ENCODE data around the gene PSMC3IP.
"Not testable (repeated sequence)": the region's sequence is repeated elsewhere in the genome, so short reads cannot be mapped to it uniquely, and the experiment has no call there.

The PSMC3IP gene, protein sequence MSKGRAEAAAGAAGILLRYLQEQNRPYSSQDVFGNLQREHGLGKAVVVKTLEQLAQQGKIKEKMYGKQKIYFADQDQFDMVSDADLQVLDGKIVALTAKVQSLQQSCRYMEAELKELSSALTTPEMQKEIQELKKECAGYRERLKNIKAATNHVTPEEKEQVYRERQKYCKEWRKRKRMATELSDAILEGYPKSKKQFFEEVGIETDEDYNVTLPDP

DNA sequence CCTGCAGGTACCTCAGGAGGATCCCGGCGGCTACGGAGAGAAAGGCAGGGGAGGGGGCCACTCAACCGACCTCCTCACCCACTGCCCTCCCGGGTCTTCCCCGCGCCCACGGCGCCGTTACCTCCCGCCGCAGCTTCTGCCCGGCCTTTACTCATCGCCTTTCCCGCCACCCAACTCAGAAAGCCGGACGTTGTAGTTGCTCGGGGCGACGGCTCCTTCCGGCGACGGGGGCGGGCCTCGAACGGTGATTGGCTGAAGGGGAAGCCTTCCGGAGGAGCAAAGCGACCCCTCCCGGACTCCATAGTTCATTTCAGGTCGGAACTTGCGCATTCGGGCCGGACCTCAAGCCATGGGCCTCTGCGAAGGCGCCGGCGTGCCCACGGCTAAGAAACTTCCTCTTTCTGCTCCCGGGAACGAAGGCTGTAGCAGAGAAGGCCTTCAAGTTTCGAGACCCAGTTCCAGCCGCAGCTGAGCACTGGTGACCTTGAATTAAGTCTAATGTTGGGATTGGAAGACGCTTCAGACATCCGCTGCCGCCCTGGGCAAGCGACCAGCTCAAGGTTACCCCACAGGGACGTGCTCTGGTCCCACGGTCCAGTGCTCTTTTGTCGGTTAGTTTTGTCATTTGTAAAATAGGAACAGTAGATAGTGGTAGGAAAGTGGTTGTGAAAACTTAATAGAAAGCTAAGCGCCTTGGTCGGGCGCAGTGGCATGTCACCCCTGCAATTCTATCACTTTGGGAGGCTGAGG lies at the start of gene PSMC3IP:
Gene PSMC3IP (minus strand): TSS at position 198 of the 750 bp plus-strand sequence. CDS start 43 bp downstream, at position 155.
- DNase-seq = peak; percentile 93

DNA sequence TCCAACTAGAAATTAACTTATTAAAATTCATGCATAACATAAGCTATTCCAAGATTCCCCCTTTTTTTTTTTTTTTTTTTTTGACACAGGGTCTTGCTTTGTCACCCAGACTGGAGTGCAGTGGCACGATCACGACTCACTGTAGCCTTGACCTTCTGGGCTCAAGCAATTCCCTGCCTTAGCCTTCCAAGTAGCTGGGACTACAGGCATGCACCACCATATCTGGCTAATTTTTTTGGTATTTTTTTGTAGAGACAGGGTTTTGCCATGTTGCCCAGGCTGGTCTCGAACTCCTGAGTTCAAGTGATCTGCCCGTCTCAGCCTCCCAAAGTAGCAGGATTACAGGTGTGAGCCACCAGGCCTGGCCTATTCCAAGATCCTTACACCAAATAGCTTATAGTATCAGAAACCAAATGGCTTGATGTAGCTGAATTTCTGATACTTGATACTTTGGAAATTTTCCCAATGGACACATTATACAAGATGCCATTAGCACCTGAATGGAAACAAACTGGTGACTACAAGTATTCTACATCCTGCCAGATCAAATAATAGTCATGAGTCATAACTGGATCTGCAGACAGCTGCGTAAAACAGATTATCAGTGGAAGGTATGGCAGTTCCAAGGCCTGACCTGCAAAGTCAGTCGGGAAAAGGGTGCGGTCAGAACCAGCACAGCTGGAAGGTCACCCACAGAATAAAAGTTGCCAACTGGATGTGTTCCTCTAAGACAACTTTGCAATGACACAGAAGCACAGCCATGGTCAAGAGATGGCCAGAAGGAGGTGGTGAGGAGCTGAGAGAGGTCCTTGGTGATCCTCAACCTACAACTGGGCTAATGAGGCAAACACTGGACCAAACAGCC lies 46.4 kb upstream of the PSMC3IP start:
- peak; percentile 31 for DNase-seq

DNA sequence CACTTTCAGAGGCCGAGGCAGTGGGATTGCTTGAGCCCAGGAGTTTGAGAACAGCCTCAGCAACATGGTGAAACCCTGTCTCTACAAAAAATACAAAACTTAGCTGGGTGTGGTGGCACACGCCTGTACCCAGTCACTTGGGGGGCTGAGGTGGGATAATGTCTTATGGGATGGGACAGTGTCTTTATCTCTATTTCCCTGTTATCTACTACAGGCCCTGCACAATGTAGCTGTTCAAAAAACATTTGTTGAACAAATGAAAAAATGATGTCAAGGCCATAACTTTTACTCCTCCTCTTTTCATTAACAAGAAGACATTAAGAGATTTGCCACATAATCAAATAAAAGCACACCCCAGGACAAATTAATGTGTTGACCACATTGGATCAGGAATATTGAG lies 45.7 kb upstream of the PSMC3IP start:
- DNase-seq = no peak

DNA sequence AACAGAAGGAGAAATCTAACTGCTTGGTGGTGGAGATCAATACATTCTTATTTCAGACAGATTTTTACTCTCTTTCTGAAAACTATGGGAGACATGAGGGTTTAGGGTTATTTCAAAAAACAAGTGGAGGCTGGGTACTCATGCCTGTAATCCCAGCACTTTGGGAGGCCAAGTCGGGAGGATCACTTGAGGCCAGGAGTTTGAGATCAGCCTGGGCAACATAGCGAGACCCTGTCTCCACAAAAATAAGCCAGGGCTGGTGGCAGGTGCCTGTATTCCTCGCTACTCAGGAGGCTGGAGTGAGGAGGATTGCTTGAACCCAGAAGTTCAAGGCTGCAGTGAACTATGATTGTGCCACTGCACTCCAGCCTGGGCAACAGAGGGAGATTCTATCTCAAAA lies 44.5 kb upstream of the PSMC3IP start:
- DNase-seq = not testable (repeated sequence)

DNA sequence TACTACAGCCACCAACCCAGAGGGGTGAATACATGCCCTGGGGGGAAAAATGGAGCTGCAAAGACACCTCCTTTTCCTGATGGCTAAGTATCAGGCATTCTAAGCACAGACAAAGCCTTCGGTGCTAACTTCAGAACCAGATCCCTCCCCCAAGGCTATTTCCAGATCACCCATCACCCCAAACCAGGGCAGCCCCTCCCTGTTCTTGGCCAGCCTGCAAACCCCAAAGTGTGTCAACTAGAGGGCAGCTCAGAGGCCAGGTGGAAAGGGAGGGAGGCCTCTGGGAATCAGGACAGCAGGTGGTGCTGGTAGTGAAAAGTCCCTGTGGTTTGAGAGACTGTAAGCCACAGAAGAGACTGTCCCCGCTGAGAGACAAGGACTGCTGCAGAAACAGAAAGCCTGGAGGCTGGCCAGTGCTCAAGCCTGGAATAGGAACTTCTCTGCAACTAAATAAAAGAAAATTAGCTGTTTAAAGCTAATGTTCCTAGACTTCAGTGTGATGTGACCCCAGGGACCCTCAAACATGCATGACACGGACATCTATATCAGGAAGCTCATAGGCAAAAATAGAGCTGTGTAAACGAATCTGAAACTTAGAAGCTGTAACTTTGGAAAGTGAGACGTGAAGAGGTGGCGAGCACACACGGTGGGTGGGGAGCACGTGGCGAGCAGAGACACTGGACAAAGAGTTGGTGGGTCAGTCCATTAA lies 41.1 kb upstream of the PSMC3IP start:
- DNase-seq = peak; percentile 33

DNA sequence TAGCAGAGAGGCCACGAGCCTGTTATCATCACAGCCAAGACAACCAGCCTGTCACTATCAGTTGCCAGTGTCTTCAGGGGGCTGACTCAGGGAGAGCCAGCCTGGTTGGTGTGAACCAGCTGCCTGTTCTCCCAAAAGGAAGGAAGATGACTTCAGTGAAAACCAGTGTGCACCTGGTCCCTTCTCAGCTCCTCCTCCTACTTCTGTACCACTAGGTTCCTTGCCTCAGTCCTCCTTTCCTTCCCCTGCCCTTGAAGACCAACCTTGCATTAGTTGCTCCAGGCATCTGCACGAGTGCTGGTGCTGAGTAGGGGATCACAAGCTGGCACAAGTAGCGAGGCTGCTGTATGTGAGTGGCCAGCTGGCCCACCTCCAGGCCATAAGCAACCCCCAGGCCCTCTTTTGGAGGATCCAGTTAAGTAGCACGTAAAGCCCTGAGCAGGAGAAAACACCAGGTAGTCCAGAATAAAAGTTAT lies 40.5 kb upstream of the PSMC3IP start:
- no peak for DNase-seq

DNA sequence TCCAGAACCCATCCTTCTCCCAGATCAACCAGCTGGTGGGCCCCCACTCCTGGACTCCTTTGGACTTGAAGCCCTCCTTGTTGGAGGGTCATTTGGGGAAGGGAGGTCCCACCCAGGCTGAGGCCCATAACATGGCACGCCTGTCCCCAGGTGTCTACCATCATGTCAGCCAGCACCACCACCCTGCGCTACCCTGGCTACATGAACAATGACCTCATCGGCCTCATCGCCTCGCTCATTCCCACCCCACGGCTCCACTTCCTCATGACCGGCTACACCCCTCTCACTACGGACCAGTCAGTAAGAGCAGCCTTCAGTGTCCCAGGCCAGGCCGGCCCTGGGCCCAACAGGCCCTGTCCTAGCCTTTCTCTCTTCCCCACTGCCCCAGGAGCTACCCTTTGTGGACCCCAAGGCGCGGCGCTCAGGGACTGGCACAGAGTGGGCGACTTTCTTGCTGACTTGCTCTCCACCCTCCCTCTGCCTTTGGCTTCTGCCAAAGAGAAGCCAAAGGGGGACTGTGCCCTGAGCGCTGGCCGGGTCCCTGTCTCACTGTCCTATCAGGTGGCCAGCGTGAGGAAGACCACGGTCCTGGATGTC lies 36.3 kb upstream of the PSMC3IP start:
- no peak for DNase-seq

DNA sequence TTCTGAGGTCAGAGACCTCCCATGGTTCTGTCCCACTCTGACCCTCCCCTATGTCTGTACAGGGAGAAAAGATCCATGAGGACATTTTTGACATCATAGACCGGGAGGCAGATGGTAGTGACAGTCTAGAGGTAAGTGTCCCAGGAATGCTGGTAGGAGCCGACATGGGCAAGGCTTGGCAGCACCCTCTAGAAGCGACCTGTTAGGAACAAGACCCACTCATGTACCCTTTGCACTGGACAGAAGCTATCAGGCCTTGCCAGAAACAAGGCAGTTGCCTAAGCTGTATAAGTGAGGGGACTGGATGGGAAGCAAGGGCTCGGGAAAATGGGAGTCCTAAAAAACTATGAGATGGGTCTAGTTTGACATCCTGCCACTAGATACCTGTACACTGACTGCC lies 34.5 kb upstream of the PSMC3IP start:
- no peak for DNase-seq

DNA sequence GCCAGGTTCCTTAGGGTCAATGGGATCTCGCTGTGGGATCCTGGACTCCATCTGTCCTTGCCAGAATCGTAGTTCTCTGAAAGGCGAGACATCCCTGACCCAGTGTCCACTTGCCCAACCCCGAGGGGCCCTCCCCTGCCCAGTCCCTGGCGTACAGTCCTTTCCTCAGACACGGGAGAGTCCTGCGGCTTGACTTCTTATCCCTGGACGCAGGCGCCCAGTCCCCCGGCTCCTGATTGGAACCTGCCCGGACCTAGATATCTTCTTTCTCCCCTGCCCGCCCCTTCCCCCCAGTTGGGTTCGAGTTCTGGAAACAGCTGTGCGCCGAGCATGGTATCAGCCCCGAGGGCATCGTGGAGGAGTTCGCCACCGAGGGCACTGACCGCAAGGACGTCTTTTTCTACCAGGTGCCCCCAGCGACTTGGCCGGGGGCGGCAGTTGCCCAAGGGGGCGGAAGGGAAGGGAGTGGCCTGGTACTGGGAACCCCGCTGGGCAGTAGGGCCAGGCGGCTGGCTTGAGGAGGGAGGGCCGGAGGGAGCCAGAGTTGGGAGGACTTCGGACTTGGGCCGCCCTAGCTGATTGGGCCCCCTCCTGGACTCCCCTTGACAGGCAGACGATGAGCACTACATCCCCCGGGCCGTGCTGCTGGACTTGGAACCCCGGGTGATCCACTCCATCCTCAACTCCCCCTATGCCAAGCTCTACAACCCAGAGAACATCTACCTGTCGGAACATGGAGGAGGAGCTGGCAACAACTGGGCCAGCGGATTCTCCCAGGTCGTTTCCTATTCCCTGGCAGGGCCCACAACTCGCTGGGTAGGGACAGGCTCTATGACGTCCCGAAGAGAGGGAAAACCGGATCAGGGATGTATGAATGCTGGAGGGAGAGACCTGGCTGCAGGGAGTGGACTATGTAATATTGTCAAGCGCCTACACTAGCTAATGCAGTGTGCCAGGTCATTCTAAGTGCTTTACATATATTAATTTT lies 32.6 kb upstream of the PSMC3IP start:
- peak; percentile 14 for DNase-seq

DNA sequence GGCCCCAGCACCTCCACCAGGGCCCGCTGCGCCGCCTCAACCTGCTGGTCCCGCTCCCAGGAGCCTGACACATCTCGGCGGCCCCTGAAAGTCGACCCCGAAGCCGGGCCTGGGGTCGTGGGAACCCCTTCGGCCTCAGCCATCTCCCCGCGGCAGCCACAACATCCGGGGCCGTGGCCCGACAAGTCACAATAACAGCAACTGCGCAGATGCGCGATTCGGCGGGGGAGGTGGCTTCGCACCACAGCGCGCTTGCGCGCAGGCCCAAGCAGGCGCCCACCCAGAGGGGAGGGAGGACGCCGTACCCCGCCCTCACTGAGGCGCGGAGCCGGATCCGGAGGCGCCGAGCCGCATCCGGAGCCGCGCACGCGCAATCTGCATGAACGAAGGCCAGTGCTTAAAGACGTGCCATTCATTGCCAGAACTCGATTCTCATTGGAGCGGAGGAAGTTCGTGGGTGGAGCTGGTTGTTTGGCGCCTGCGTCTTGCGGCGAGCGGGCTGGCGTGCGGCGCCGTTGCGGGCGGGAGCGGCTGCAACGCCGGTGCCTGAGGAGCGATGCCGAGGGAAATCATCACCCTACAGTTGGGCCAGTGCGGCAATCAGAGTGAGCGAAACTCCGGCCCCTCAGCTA lies 31.8 kb upstream of the PSMC3IP start, which contains the start of the genes RETREG3 and TUBG1:
Gene RETREG3 (minus strand): TSS at position 193 of the 632 bp plus-strand sequence. CDS start 50 bp downstream, at position 143.
Gene TUBG1 (plus strand): TSS at position 502 of the 632 bp plus-strand sequence. CDS start 55 bp downstream, at position 557.
- peak; percentile 98 for DNase-seq

DNA sequence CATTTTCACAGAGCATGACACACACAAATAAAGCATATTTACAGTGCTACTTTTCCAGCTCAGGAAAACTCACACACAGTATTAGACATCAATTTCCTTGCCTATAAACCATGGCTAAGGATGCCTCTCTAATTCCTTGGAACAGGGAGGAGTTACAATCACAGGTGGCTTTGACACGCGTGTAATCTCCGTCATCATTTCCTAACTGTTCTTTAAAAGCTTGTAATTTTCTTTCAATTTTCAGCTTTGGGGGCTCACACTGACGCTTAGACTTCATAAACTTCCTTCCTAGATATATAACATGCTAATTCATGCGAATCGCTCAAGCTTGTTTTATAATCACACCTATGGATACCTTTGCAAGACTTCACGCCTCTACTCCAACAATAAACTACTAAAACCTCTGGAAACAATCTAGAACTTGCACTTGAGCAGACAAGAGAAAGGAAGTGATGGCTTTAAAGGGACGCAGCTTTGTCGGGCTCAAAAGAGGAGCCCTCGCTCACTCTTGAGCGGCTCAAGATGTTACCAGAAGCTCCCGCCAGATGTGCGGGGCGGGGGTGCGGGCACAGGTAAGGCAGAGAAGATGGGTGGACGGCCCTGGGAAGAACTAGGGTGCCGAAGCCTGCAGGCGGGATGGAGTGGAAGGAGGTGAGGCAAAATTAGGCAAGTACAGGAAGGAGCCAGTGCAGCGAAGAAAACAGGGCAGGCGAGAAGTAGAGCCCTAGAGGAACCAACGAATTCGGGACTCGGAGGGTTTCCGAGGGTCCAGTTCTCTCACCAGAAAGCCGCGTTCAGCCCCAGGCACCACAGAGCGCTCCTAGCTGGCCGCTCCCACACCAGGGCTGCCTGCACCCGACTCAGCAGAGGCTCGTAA lies 31.0 kb upstream of the PSMC3IP start:
- DNase-seq = no peak

DNA sequence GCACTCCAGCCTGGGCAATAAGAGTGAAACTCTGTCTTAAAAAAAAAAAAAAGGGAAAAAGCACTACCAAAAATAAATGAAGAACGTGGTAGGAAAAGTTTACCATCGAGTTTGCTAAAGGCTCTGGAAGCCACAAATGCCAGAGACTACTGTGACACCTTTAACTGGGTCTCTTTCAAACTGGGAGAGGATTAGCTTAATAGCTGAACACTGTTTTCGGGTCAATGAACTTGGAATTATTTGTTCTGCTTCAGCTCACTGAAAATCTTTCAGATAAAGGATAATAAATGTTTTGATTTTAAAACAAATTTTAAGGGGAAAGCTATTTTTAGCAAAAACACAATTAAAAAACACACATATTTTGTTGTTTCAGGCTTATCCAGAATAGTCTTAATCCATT lies 30.2 kb upstream of the PSMC3IP start:
- DNase-seq = no peak

DNA sequence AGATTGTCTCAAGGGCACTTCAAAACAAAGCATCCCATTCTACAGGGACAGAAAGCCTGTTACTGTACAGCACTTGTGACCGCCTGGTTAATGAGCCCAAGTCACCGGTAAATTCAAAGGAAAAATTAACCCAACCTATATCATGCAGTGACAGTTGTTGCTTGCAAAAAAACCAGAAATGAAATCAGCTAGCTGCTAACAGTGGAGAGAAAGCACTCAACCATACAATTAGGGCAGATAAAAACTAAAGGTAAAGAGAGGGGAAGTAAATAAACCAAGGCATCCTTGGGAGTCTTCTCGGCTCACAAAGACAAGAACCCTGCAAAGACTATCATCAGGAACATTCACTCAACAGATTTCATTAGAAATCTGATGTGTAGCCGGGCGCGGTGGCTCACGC lies 25.8 kb upstream of the PSMC3IP start:
- DNase-seq = no peak

DNA sequence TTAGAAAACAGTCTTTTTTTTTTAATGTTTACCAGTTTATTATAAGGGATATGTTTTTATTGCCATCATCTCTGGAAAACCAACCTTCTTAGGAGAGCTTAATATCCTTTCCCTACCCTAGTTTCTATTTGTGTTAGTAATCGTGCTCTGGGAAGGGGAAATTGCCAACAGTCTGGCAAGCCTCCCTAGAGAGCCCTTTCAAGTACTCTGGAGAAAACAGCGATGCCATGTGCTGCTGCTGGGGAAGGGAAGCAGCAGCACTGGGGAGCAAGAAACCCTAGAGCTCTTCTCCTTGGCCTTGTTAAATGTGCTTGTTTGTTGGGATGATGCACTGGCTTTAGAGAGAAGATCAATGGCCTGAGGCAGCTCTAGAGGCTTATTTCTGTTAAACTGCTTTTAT lies 21.4 kb upstream of the PSMC3IP start:
- DNase-seq = no peak

DNA sequence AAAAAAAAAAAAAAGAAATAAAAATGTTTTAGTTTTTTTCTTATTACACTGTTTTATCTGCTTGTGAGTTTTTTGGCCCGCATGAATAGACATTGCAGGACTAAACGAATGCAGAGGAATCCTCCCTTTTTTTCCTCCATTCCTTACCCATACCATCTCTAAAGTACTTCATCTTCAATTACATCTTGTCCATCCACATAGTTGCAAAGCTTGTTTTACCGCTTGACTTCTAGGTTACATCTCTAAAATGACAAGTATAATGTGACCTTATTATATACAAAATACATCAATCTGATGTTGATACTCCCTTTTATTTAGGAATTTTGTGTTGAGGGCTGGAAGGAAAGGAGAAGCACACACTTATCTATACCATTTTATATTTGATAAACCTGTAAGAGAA lies 18.9 kb upstream of the PSMC3IP start:
- no peak for DNase-seq

DNA sequence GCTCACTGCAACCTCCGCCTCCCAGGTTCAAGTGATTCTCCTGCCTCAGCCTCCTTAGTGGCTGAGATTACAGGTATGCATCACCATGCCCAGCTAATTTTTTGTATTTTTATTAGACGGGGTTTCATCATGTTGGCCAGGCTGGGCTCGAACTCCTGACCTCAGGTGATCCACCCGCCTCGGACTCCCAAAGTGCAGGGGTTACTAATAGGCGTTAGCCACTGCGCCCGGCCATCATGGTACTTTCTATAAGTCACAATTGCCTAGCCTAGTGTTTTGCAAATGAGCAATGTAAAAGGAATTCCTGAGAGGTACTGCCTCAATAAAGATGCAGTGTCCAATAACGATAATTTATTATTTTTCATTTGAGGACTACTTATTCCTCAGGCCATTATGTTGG lies 13.9 kb upstream of the PSMC3IP start:
- no peak for DNase-seq

DNA sequence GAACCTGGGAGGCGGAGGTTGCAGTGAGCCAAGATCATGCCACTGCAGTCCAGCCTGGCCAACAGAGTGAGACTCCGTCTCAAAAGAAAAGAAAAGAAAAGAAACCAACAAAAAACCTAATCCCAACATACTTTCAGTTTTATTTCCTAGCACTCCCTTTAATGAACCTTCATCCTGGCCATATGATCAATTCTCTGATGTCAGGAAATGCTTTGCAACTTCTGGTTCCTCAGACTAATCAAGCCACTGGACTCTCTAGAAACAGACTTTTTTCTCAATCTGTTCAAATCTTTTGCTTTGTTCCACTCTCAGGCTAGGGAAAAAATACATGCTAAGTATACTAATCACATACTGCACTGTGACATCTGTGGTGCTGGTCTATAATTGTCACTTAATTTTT lies 13.4 kb upstream of the PSMC3IP start:
- no peak for DNase-seq

DNA sequence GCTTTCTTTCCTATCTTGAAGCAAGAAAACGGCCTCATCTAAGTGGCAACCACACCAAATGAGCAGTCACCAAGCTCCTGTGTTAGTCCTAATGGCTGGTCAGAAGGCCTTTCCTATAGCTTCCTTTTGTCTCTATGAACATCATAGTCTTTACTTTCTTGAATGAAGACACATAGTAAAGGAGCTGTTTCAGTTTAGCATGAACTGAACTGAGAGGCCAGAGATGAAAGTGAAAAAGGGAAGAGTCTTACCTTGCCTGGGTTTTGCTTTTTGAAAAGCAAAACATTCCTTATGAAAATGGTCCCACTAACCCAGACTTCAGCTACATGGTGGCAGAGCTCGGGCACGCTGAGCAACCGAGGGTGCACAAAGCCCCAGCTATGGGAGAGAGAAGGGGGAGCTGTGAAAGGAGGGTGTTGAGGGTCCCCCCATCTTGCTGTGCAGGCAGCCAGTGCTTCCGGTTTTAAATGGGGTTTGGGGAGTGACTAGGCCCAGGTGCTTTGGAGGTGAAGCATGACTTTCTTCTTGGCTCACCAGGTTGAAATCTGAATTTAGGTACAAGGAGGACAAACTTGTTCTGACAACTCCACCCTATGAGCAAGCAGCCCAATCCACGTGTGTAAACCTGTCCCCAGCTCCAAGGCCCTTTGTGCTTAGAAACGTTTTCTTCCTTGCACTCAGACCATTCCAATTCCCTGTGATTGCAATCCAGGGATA lies 9.1 kb upstream of the PSMC3IP start:
- no peak for DNase-seq

DNA sequence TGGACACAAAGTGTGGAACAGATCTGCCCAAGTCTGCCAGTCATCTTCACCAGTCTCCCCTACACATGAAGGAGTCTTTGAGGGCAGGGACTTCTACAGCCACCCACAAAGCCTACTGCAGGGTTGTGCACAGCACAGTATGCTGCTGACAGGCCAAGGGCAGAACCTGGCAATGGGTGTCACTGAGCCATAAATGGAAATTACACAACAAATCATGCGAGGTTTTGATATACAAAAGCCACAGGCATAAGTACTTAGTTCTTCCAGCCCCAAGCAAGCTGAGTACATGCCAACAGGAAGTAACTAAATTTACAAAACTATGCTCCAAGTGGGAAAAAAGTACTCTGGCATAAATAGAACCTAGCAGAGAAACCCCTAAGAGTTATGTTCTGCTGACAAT lies 7.8 kb upstream of the PSMC3IP start:
- no peak for DNase-seq
